Inferior parietal cortex (tissue), 1 donor: ENCODE data around the gene PEX26.
"Not testable (repeated sequence)": the region's sequence is repeated elsewhere in the genome, so short reads cannot be mapped to it uniquely, and the experiment has no call there.

ENCODE experiments used
- DNase-seq: peaks from one replicate; pipeline ENCODE4 v3.0.0-alpha.2; 2016; ENCODE audit errors: extremely low spot score

Gene PEX26

GRCh38 chr22:18096823-18097222 lies 19.0 kb downstream of the PEX26 start:
- DNase-seq, result peak; percentile 39

DNA sequence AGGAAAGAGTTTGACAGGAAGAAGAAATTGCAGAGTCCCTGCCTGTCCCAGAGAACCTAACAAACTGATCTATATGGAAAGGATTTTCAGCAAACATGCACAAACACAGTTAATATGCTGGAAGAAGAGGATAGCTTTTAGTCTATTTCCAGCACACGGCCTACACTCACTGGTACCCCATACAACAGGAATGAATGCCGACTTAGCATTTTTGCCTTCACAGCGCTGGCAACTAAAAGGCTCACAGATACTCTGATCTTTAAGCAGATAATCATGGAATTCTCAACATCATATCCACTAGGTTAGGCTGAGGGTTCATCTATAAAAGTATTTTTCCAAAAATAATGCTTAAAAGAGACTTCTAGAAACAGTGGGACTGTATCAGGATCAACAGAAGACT lies 23.0 kb downstream of the PEX26 start:
- no peak for DNase-seq

DNA sequence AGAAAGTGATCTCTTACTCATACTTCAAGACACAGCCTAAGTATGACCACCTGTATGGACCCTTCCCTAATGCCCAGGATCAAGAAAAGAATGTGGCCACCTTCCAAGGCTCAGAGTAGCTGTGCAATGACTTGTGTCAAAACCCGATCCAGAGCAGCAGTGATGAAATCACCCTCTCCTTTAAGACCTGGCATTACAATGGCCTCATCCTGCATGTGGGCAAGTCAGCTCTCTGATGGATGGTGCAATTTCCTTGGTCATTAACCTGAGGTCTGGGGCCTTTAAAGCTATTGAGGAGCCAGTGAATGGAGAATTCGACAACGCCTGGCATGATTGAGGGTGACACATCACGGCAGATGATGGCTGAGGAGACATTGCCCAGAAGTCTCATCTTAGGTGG lies 23.7 kb downstream of the PEX26 start:
- no peak for DNase-seq

- no peak for DNase-seq
Observed at GRCh38 chr22:18103527-18104269, 25.9 kb downstream of the PEX26 start.

- DNase-seq, result no peak
Observed at GRCh38 chr22:18104566-18104965, 26.8 kb downstream of the PEX26 start.

GRCh38 chr22:18105981-18106380 lies 28.2 kb downstream of the PEX26 start:
- not testable (repeated sequence) for DNase-seq

DNA sequence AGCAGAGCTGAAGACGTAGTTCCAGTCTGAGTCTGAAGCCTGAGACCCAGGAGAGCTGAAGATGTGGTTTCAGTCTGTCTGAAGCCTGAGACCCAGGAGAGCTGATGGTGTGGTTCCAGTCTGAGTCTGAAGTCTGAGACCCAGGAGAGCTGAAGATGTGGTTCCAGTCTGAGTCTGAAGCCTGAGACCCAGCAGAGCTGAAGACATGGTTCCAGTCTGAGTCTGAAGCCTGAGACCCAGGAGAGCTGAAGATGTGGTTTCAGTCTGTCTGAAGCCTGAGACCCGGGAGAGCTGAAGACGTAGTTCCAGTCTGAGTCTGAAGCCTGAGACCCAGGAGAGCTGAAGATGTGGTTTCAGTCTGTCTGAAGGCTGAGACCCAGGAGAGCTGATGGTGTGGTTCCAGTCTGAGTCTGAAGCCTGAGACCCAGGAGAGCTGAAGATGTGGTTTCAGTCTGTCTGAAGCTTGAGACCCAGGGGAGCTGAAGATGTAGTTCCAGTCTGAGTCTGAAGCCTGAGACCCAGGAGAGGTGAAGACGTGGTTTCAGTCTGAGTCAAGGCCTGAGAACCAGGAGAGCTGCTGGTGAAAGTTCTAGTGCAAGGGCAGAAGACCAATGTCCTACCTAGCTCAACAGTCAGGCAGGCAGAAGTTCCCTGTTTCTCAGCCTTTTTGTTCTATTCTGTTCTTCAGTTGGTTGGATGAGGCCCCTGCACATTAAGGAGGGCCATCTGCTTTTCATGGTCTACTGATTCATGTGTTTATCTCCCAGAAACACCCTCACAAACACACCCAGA lies 29.0 kb downstream of the PEX26 start:
- not testable (repeated sequence) for DNase-seq

DNA sequence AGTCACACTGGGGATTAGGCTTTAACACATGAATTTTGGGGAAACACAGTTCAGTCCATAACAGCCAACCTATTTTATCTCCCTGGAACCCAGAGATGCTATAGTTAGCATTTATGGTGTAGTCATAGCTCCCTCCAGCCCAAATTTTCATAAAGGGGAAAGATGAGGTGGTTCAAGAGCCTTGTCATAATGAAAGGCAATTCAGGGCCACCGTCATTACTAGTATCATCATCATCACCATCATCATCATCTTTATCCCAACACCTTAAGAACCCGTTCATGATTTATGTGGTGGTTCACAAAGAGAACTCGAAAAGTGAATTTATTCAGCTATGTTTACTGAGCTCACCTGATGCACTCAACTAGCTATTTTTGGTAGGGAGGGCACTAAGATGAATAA lies 30.4 kb downstream of the PEX26 start:
- DNase-seq, result no peak

DNA sequence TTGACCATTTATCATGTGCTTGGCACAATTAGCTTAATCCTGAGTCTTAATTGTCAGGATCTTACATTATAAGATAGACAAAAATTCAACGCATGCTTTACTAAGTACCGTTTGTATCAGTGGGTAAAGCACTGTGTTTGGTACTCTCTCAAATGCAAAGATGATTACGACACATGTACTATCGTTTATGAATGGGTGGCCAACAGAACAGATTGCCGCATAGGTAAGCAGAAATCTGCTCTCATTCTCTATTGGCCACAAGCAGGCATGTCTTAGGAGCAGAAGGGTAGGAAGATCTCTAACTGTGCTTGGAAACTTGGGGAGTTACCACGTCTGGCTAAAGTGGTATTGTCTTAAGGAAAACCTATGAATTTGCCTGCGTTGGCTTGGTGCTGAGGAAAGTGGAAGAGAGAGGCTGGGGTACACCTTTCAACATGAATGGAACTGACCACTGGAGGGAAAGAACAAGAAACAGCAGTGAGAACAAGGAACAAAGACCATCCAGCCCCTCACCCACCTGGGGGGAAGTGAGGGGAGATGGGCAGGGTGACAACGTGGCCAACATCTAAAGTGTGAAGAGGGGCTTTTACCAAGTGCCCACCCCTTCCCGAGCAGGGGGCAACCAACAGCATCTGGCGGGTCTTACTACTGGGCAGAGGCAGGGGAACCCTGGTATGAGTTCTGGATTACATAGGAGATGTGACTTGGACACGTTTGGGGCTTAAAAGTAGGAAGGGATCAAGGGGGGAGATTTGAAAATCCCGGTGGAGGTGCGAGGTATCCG lies 31.8 kb downstream of the PEX26 start:
- DNase-seq, result no peak

GRCh38 chr22:18110194-18110953 lies 32.6 kb downstream of the PEX26 start, which contains the start of gene TUBA8:
Gene TUBA8, plus strand, starts transcription at chr22:18110809. Its CDS starts 57 bp downstream, at chr22:18110866.
- peak; percentile 26 for DNase-seq

DNA sequence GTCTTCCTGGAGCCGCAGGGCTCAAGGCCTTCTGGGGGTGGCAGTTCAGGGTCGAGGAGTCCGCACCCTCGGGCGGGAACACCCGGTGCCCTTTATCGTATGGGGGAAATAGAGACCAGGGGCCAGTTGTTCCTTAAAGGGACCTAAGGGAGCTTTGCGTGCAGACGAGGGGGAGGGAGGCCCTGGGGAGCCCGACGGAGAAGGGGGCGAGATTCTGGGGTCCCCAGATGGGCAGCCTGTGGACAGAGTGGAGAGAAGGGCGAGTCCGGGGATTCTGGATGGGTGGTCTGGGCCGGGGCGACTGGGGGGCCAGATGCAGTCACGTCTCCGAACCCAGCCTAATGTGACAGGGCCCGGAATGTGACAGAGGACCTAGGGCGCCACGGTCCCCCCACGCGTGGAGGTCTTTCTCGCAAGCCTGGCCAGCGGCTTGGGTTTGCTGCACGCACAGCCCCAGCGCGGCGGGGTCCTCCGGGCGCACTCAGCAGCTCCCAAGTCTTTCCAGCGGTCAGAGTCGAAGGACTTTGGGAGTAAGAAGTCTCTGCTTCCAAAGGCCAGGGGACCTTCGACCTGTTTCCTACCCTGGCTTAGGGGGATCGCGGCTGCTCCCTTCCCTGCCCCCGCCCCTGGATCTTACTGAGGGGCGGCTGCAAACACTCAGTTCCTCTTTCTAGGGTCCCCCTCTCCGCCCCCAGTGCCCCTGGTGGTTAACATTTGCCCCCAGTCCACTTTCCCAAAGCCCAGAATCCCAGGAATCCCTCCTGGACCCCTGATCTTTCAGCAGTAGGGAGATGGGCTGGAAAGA lies 33.4 kb downstream of the PEX26 start:
- DNase-seq, result no peak

DNA sequence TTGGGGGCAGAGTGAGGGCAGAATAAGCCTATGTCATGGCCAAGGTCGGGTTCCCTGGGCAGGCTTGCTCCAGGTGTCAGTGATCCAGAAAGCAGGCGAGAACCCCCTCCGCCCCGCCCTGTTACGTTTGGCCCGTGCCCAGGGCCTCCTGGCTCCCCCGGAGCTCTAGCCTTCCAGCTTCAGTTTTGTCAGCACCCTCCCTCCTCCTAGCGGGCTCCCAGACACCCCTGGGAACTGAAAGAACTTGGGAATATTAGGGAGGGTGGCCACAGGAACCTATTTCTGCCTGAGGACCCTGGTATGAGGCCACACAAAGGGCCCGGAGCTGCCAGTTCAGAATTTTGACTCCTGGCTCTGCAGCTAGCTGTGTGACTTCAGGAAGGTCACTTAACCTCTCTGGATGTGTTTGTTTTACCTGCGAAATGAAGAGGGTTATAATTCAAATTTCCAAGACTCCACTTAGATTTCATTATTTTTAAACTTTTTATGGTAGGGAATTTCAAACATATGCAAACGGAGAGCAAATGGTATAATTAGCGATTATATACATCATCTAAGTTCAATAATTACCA lies 34.1 kb downstream of the PEX26 start:
- no peak for DNase-seq

DNA sequence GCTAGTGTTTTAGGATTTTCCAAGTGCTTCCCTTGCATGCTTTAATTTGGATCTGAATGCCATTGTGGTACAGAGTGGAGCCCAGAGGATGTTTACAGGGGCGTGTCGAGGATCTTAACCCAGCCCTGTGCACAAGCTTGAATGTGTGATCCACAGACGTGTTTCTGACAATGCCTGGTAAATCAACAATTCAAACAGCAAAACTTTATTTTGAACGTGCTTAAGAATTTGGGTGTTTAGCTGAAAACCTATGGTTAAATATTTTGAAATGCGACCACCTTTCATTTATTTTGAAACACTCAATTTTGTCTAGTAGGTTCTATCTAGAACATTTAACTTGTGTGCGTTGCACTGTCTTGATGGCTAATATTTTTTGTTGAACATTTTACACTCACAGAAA lies 34.6 kb downstream of the PEX26 start:
- no peak for DNase-seq

- DNase-seq, result no peak
Observed at GRCh38 chr22:18113680-18114394, 36.0 kb downstream of the PEX26 start.

- DNase-seq, result no peak
Observed at GRCh38 chr22:18114495-18114894, 36.7 kb downstream of the PEX26 start.

DNA sequence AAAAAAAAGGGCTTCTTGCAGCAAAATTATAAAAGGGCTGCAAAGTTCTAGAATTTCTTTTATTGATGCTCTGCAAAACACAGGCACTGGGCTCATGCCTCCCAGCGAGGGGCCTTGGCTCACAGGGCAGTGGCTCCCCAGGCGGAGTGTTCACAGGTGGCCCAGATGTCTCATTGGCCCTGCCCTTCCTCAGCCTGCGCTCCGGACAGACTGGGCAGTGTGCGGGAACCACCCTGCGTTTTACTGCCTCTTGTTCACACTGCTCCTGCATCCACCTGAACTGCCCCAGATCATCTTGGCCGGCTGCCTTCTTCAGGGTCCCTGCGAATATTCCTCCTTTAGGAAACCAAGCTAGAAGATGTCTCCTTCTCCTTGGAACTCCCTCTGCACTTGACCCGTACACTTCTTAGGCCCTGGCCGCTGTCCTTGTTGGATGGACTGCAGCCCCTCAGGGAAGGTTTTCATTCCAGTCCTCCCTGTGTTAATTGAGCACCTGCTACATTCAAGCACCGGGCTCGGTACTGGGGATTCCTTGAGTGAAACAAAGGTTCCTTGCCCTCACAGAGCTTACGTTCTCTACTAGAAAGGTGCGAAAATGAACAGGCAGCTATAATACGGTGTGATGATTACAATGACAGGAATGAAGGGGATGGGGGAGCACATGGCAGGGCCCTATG lies 37.3 kb downstream of the PEX26 start:
- DNase-seq, result no peak

GRCh38 chr22:18115906-18116371 lies 38.1 kb downstream of the PEX26 start:
- DNase-seq, result no peak

GRCh38 chr22:18116634-18117033 lies 38.8 kb downstream of the PEX26 start:
- DNase-seq, result no peak

GRCh38 chr22:18118345-18118915 lies 40.6 kb downstream of the PEX26 start:
- no peak for DNase-seq
